Fibroblast of peridontal ligament (primary cell): ENCODE data around the gene DUSP15.

Experiments
- DNase-seq: peaks from one replicate; pipeline ENCODE4 v3.0.0-alpha.2; 2010; ENCODE audit errors: extremely low read depth

The DUSP15 gene

GRCh38 chr20:31860390-31861134 is 9.8 kb downstream of the DUSP15 start:
- DNase-seq = no peak

- DNase-seq = no peak
Measured at GRCh38 chr20:31859998-31860380, 10.3 kb downstream of the DUSP15 start.

GRCh38 chr20:31859266-31859997 is 10.9 kb downstream of the DUSP15 start:
- DNase-seq = no peak

GRCh38 chr20:31858760-31859083 is 11.6 kb downstream of the DUSP15 start:
- no peak for DNase-seq

GRCh38 chr20:31857861-31858759 is 12.2 kb downstream of the DUSP15 start:
- DNase-seq = no peak

GRCh38 chr20:31856516-31856915 is 13.8 kb downstream of the DUSP15 start:
- no peak for DNase-seq

- no peak for DNase-seq
Measured at GRCh38 chr20:31853481-31853880, 16.8 kb downstream of the DUSP15 start.

- DNase-seq = no peak
Measured at GRCh38 chr20:31851240-31851955, 18.9 kb downstream of the DUSP15 start.

- no peak for DNase-seq
Measured at GRCh38 chr20:31849306-31849930, 20.9 kb downstream of the DUSP15 start.

- DNase-seq = no peak
Measured at GRCh38 chr20:31848088-31848999, 22.0 kb downstream of the DUSP15 start.

GRCh38 chr20:31846793-31847138 is 23.6 kb downstream of the DUSP15 start:
- DNase-seq = no peak

- no peak for DNase-seq
Measured at GRCh38 chr20:31845300-31845863, 24.9 kb downstream of the DUSP15 start, which contains the start of gene FOXS1. TSS of gene FOXS1 (minus strand) at chr20:31845604. CDS start at chr20:31845542, 62 bp downstream.

- DNase-seq = no peak
Measured at GRCh38 chr20:31844737-31845299, 25.5 kb downstream of the DUSP15 start.

- DNase-seq = no peak
Measured at GRCh38 chr20:31843881-31844280, 26.4 kb downstream of the DUSP15 start.

GRCh38 chr20:31843288-31843687 is 27.0 kb downstream of the DUSP15 start:
- no peak for DNase-seq

- peak; percentile 56 for DNase-seq
Measured at GRCh38 chr20:31842471-31843157, 27.7 kb downstream of the DUSP15 start.

- peak; percentile 47 for DNase-seq
Measured at GRCh38 chr20:31841928-31842327, 28.4 kb downstream of the DUSP15 start.

- DNase-seq = no peak
Measured at GRCh38 chr20:31840906-31841816, 29.2 kb downstream of the DUSP15 start.
